Suprapubic skin (tissue), 3 donors: ENCODE data around the gene USP53.

Experiments used
- CTCF ChIP-seq, 2 donors: fragments of 200-600 bp in 1 of 2; fragments of 450-650 bp in 1 of 2; sonication (generic) in 1 of 2; IDR thresholded peaks; one replicate each; pipeline ENCODE4 v1.5.1; 2016 to 2019; ENCODE audit warnings: antibody characterized with exemption in 2 of 2, mild to moderate bottlenecking in 1 of 2, moderate library complexity in 1 of 2
- POLR2A ChIP-seq, 2 donors: fragments of 450-650 bp; IDR thresholded peaks; one replicate each; pipeline ENCODE4 v1.6.1; 2017; ENCODE audit warnings: antibody characterized with exemption in 2 of 2, mild to moderate bottlenecking in 2 of 2, moderate library complexity in 2 of 2

DNA sequence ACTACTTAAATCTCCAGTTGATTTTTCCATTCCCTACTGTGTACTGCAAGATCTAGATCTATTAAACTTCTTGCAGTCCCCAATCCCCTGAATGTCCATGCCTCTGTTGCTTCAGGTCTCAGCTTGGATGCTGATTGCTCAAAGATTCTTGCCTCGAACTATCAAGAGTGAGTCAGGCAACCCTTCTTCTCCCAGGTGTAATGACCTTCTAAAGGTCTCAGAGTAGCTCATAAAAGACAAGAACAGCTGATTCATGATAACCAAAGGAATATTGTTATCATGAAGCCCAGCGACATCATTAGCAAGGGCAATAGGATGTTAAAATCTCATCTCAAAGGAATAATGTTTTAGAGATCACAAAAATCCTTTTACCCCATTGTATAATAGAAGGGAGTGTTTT is 116.2 kb downstream of the USP53 start:
- no peak for TF ChIP-seq POLR2A (IDR thresholded peaks at IDR 0.05)
- no peak for TF ChIP-seq CTCF (IDR thresholded peaks at IDR 0.05)
